T-cell (primary cell): ENCODE measurements around the gene MYLIP. TPM values are rescaled to one million over a fixed set of nuclear protein-coding genes. Genes with fewer than 3 reads are reported as not detected.

ENCODE experiments used
- ATAC-seq, 4 experiments: fragments of 200-7000 bp in 3 of 4; fragments of 150-1000 bp in 1 of 4; cut with Tn5 transposase; replicated peaks in 1 of 4; 1 replicate in 3 of 4; 2 replicates in 1 of 4; pipeline ENCODE4 v1.10.0; 2021; ENCODE audit warnings: moderate library complexity in 3 of 4, mild to moderate bottlenecking in 2 of 4, moderate number of reproducible peaks in 1 of 4
- CTCF ChIA-PET, 2 donors: fragments of 300-600 bp; sonication (Branson Sonifier 250); formaldehyde crosslinking; loops; one replicate each; lab custom pipeline; 2022; ENCODE audit warnings: antibody characterized with exemption in 2 of 2; lab: Charles Lee
- POLR2A ChIA-PET, 2 donors: fragments of 300-600 bp; sonication (Branson Sonifier 250); formaldehyde crosslinking; loops; one replicate each; lab custom pipeline; 2022; ENCODE audit warnings: antibody characterized with exemption in 2 of 2; lab: Charles Lee
- DNase-seq, 35 experiments: peaks; one replicate each; pipeline versions ENCODE4 v3.0.0 to v3.0.0-alpha.2; 2013 to 2023
- H3K27ac ChIP-seq: one replicate; pipeline ENCODE4 v1.5.1; 2013; ENCODE audit warnings: low read length
- H3K27me3 ChIP-seq, 2 experiments: replicated peaks in 1 of 2; 1 replicate in 1 of 2; 2 replicates in 1 of 2; pipeline versions ENCODE4 v1.6.1 to v1.7.0; 2013; ENCODE audit warnings: low read length in 1 of 2, mixed read lengths in 1 of 2; ENCODE audit not compliant: control insufficient read depth in 2 of 2, insufficient read depth in 2 of 2; ENCODE audit errors: extremely low read depth in 1 of 2
- H3K36me3 ChIP-seq, 2 donors: 1 replicate in 1 of 2; 2 replicates in 1 of 2; pipeline versions ENCODE4 v1.6.1 to v1.7.0; 2013; ENCODE audit warnings: low read length in 1 of 2; ENCODE audit not compliant: control insufficient read depth in 2 of 2, insufficient read depth in 1 of 2; ENCODE audit errors: extremely low read depth in 1 of 2
- H3K4me1 ChIP-seq, 2 experiments: 1 replicate in 1 of 2; 2 replicates in 1 of 2; pipeline versions ENCODE4 v1.6.1 to v1.7.0; 2013; ENCODE audit warnings: low read length in 2 of 2, mixed read lengths in 1 of 2; ENCODE audit not compliant: insufficient read depth in 2 of 2, control insufficient read depth in 1 of 2; ENCODE audit errors: extremely low read depth in 1 of 2
- H3K4me3 ChIP-seq, 2 donors: 1 replicate in 1 of 2; 2 replicates in 1 of 2; pipeline versions ENCODE4 v1.5.1 to v1.7.0; 2013; ENCODE audit warnings: mild to moderate bottlenecking in 2 of 2, low read length in 1 of 2, moderate library complexity in 1 of 2; ENCODE audit not compliant: control insufficient read depth in 1 of 2; ENCODE audit errors: extremely low read depth in 1 of 2
- H3K9me3 ChIP-seq: 2 replicates; pipeline ENCODE4 v1.7.0; 2013
- H3K27ac Mint-ChIP-seq, 2 donors: one replicate each; pipeline ENCODE4 v1.8.0; 2020 to 2021; ENCODE audit warnings: mild to moderate bottlenecking in 2 of 2, mixed read lengths in 2 of 2
- H3K27me3 Mint-ChIP-seq, 2 donors: one replicate each; pipeline ENCODE4 v1.8.0; 2021 to 2022; ENCODE audit warnings: mixed read lengths in 2 of 2
- H3K36me3 Mint-ChIP-seq: one replicate; pipeline ENCODE4 v1.8.0; 2021; ENCODE audit warnings: mixed read lengths
- H3K4me1 Mint-ChIP-seq, 3 donors: one replicate each; pipeline ENCODE4 v1.8.0; 2020 to 2022; ENCODE audit warnings: mixed read lengths in 3 of 3, mild to moderate bottlenecking in 1 of 3
- H3K4me3 Mint-ChIP-seq, 3 donors: one replicate each; pipeline ENCODE4 v1.8.0; 2020 to 2022; ENCODE audit warnings: mild to moderate bottlenecking in 3 of 3, mixed read lengths in 3 of 3, moderate library complexity in 3 of 3
- H3K9me3 Mint-ChIP-seq, 3 donors: one replicate each; pipeline ENCODE4 v1.8.0; 2020 to 2022; ENCODE audit warnings: mixed read lengths in 3 of 3
- WGBS: methylation state at CpG from one replicate; pipeline ENCODE4 v1.1.5; 2013; ENCODE audit warnings: missing lambda C conversion rate; ENCODE audit not compliant: insufficient coverage; 5-methylcytosine and 5-hydroxymethylcytosine counted together
- total RNA-seq, 35 experiments: library from RNA in 6 of 35; stranded (reverse) in 6 of 35; fragments of 120-200 nt in 1 of 35; gene quantifications; one replicate each; pipeline versions ENCODE4 v1.2.1 to v1.2.4 and lab custom pipeline; 2013 to 2026

The MYLIP gene
- total RNA-seq, 5 donors from 2014 or later (not counting 1 experiment from before 2014, with no cell fraction given): 18.4 to 210 (median 19.9) TPM

DNA sequence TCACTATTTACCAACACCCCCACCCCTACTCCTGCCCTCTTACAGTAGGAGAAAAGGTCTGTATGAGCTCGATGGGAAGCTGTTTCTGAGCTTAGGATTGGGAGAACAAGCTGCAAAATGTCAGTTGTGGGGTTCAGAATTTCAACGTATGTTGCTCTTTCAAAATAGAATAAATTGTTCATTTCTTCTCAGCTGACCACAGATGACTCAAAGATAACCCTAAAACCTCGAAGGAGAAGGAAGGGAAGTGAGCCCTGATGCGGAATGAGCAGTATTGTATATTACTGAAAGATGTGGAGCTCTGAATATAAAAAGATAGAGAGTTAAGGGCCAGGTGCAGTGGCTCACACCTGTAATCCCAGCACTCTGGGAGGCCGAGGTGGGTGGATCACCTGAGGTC, 35.9 kb upstream of the MYLIP start:
- Mint-ChIP-seq H3K4me1 (no peaks in the 10 kb centered on the region), H3K4me3 (no peak overlapping the region), H3K27me3 (peaks cover 0 to 9% of the 10 kb centered on the region in 2 donors), H3K36me3 (peaks cover 4% of the 10 kb centered on the region), H3K9me3 (peaks cover 0 to 4% (median 0%) of the 10 kb centered on the region in 3 donors), H3K27ac (peak overlapping the region in 1 of 2 donors; percentile 15)
- no peaks in the 10 kb centered on the region for H3K4me1 ChIP-seq
- ChIA-PET CTCF (interaction anchor here in 1 of 2 donors (0.6 kb wide), 1 partner anchor 949 kb away, joined by 4 read pairs; no protein-coding TSS in a partner anchor), POLR2A (interaction anchor here in 1 of 2 donors (0.6 kb wide), 1 partner anchor 169 kb away, joined by 3 read pairs; no protein-coding TSS in a partner anchor)
- no peaks in the 10 kb centered on the region for H3K9me3 ChIP-seq
- H3K27ac ChIP-seq: no peak overlapping the region
- no peak overlapping the region for H3K4me3 ChIP-seq
- no peaks in the 10 kb centered on the region for H3K27me3 ChIP-seq
- no peak for ATAC-seq
- no peaks in the 10 kb centered on the region for H3K36me3 ChIP-seq
- WGBS: no CpG with 5 or more reads among the region's 5 CpGs
- DNase-seq: no peak

DNA sequence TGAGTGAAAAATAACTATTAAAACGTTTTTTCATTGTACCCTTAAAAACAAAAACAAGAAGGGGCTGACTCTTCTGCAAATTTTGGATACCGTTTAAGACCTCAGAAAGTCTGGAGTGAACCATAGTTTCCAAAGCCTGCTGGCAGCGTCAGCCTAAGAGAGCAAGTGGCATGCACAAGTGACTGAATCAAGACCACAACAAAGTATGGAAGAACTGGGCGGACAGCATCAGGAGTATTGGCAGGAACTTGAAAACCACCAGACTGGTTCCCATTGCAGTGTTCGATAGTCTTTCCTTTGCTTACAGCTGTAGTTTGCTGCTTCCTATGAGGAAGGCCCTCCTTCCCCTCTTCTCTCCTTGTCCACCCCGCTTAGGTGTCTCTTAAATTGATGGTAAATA, 33.7 kb upstream of the MYLIP start:
- no peak overlapping the region for H3K4me3 ChIP-seq
- Mint-ChIP-seq H3K27me3 (peaks cover 3 to 9% of the 10 kb centered on the region in 2 donors), H3K4me1 (no peaks in the 10 kb centered on the region), H3K4me3 (no peak overlapping the region), H3K36me3 (peaks cover 4% of the 10 kb centered on the region), H3K9me3 (peaks cover 0 to 6% (median 4%) of the 10 kb centered on the region in 3 donors), H3K27ac (no peak overlapping the region)
- 16% methylated on average over 2 of the region's 6 CpGs for WGBS
- no peaks in the 10 kb centered on the region for H3K4me1 ChIP-seq
- no peaks in the 10 kb centered on the region for H3K36me3 ChIP-seq
- H3K9me3 ChIP-seq: no peaks in the 10 kb centered on the region
- no peak overlapping the region for H3K27ac ChIP-seq
- H3K27me3 ChIP-seq: no peaks in the 10 kb centered on the region
- POLR2A ChIA-PET: no interaction called here
- no peak for DNase-seq
- CTCF ChIA-PET: no interaction called here
- ATAC-seq: no peak

DNA sequence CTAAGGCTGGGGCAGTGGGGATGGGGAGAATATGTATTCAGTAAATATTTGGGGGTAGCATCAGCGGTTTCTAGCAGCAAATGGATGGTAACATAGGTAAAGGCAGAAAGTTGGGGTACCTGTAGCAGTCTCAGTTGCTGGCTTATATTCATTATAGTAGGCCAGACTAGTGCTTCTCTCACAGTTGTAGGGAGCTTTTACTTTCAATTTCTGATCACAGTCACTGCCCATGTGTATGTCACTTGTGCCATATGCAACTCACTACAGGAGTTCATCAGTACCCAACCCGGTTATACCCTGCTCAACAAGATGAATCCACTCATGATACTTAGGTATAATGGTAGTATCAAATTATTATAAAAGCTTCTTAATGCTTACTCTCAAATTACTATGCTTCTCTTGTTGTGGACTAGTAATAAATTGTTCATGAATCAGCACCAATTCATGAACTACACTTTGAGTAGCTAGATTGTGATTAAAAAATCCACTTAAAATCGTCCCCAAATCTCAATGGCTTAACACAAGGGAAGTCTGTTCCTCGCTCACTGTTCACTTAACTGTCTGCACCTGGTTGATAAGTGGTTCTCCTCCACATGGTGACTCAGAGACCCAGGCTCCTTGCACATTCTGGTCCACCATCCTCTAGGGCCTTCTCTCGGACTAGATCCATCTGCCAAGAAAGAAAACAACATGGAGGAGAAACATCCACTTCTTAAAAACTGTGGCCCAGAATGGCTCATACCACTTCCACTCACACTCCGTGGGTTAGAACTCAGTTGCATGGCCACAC, 31.3 kb upstream of the MYLIP start:
- Histone ChIP-seq H3K36me3 (no peaks in the 10 kb centered on the region), H3K4me3 (no peak overlapping the region), H3K4me1 (no peaks in the 10 kb centered on the region), H3K27me3 (no peaks in the 10 kb centered on the region), H3K9me3 (no peaks in the 10 kb centered on the region), H3K27ac (no peak overlapping the region)
- Mint-ChIP-seq H3K27ac (no peak overlapping the region), H3K4me1 (no peaks in the 10 kb centered on the region), H3K9me3 (peaks cover 8 to 11% (median 10%) of the 10 kb centered on the region in 3 donors), H3K36me3 (no peaks in the 10 kb centered on the region), H3K27me3 (peaks cover 3 to 4% of the 10 kb centered on the region in 2 donors), H3K4me3 (no peak overlapping the region)
- ChIA-PET CTCF (interaction anchor here in 1 of 2 donors (0.6 kb wide), 1 partner anchor 398 kb away, joined by 5 read pairs; no protein-coding TSS in a partner anchor), POLR2A (no interaction called here)
- WGBS: 76% methylated on average over 3 of the region's 6 CpGs
- ATAC-seq: no peak
- no peak for DNase-seq

DNA sequence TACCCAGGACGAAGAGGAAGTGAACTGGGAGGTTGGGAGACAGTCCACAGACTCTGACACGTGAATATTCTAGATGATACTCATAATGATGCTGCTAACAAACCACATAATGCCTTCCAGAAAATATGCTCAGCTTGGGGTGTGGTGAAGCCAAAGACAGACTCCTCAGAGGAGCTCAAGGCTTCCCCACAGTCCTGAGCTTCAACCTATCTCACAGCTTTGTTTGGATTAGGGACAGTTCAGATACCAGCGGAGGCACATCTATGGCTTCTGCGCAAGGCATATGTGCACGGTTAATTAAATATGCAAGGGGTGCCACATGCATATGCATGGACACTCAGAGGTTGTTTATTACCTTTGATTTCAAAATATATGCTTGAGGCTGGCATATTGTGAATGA, 30.7 kb upstream of the MYLIP start:
- Histone ChIP-seq H3K4me1 (no peaks in the 10 kb centered on the region), H3K36me3 (no peaks in the 10 kb centered on the region), H3K9me3 (no peaks in the 10 kb centered on the region), H3K27ac (no peak overlapping the region), H3K27me3 (no peaks in the 10 kb centered on the region), H3K4me3 (no peak overlapping the region)
- Mint-ChIP-seq H3K27me3 (peaks cover 3% of the 10 kb centered on the region in 2 donors), H3K4me1 (no peaks in the 10 kb centered on the region), H3K4me3 (no peak overlapping the region), H3K27ac (no peak overlapping the region), H3K9me3 (peaks cover 8 to 11% (median 10%) of the 10 kb centered on the region in 3 donors), H3K36me3 (no peaks in the 10 kb centered on the region)
- DNase-seq (no peak), ATAC-seq (no peak)
- WGBS: 100% methylated on average over 1 of the region's 5 CpGs
- POLR2A ChIA-PET: no interaction called here
- CTCF ChIA-PET: interaction anchor here in 1 of 2 donors (0.6 kb wide), 1 partner anchor 398 kb away, joined by 5 read pairs; no protein-coding TSS in a partner anchor

DNA sequence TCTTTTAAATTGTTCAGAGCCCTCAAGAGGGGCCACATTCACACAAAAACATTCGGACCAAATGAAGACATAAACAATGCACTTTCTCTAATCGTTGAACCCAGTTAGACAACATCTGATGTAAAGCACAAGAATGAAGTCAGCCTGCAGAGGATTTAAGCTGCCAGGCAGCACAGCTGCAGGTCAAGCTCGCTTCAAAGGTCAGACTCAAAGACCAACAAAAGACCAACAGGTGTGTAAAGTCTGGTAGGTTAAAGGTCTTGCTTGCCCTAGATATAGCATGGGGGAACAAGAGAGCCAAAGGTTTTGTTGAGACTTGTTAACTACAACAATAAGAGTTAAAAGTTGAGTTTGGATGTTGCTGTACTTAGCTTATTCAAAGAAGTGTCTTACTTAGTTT, 26.7 kb upstream of the MYLIP start:
- Mint-ChIP-seq H3K27me3 (peaks cover 0 to 3% of the 10 kb centered on the region in 2 donors), H3K4me1 (no peaks in the 10 kb centered on the region), H3K9me3 (peaks cover 8 to 11% (median 10%) of the 10 kb centered on the region in 3 donors), H3K27ac (no peak overlapping the region), H3K4me3 (no peak overlapping the region), H3K36me3 (no peaks in the 10 kb centered on the region)
- ATAC-seq (no peak), DNase-seq (no peak)
- WGBS: 85% methylated on average over 2 of the region's 3 CpGs
- H3K27me3 ChIP-seq: no peaks in the 10 kb centered on the region
- CTCF ChIA-PET: interaction anchor here in 1 of 2 donors (0.6 kb wide), 1 partner anchor 374 kb away, joined by 3 read pairs; no protein-coding TSS in a partner anchor
- no peaks in the 10 kb centered on the region for H3K36me3 ChIP-seq
- no peaks in the 10 kb centered on the region for H3K4me1 ChIP-seq
- no peak overlapping the region for H3K4me3 ChIP-seq
- POLR2A ChIA-PET: no interaction called here
- H3K27ac ChIP-seq: no peak overlapping the region
- H3K9me3 ChIP-seq: no peaks in the 10 kb centered on the region

DNA sequence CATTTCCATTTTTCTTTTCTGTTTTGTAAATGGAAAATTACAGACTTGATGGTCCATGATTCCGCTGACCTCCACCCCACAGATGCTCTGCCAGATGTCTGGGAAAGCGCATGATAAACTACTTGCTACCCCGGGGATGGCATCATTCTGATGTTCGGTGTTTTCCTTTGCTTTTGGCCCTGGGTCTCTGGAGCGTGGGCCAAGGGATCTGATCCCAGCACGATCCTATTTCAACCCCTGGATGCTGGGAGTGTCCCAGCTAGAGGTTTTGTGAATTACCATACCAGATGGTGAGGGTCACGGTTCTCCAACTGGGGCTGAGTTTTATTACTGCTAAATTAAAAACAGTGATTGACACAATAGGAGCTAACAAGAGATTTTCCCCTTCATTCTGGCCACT, 25.2 kb upstream of the MYLIP start:
- no peak overlapping the region for H3K27ac ChIP-seq
- H3K4me3 Mint-ChIP-seq: no peak overlapping the region
- no peak for ATAC-seq
- no peaks in the 10 kb centered on the region for H3K9me3 ChIP-seq
- peaks cover 0 to 3% of the 10 kb centered on the region in 2 donors for H3K27me3 Mint-ChIP-seq
- no peaks in the 10 kb centered on the region for H3K4me1 Mint-ChIP-seq
- H3K36me3 Mint-ChIP-seq: no peaks in the 10 kb centered on the region
- DNase-seq: no peak
- H3K27me3 ChIP-seq: no peaks in the 10 kb centered on the region
- H3K4me1 ChIP-seq: no peaks in the 10 kb centered on the region
- no peak overlapping the region for H3K27ac Mint-ChIP-seq
- WGBS: 86% methylated on average over 5 of the region's 7 CpGs
- no peak overlapping the region for H3K4me3 ChIP-seq
- POLR2A ChIA-PET: no interaction called here
- no peaks in the 10 kb centered on the region for H3K36me3 ChIP-seq
- peaks cover 6 to 11% (median 8%) of the 10 kb centered on the region in 3 donors for H3K9me3 Mint-ChIP-seq
- CTCF ChIA-PET: no interaction called here
